ENCODE results near the gene SPAG6.
"Not testable (repeated sequence)": the region's sequence is repeated elsewhere in the genome, so short reads cannot be mapped to it uniquely, and the experiment has no call there.

Gene SPAG6
- total RNA-seq: 0 to 2.1 (median 0.05) reads per million in 17 experiments

DNA sequence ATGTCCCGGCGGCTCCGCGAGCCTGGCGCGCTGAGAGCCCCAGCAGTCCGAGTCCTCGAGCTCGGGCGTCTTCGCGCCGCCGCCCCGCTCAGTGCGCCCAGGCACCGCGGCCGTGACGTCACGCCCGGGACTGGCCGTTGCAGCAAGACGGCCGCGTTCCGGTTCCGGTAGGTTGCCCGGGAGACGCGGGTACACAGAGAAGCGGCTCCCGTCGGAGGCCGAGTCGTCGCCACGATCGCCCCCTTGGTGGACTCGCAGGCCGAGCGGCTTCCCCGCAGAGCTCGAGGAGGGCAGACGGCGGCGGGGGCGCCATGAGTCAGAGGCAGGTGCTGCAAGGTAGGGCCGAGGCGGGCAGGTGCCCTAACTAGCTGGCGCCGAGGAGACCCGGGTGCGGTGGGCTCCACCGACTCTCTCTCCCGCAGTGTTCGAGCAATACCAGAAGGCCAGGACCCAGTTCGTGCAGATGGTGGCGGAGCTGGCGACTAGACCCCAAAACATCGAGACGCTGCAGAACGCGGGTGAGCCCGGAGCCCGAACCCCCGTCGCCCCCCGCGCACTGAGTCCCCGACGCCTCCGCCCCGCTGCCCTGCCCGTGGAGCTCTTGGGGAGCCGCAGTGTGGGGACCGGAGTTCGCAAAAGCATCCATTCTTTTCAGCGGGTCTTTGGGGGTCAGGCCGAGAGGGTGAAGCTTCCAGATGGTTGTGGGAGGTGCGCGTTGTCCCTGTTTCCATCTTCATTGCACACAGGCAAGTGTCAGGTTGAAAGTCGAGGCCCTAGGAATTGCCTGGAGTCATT, at the start of gene SPAG6:
Gene SPAG6, plus strand, starts transcription at position 196 of the 795 bp plus-strand sequence. Its CDS starts 116 bp downstream, at position 312.
- DNase-seq: peak; percentile 65 to 86 (median 75)

DNA sequence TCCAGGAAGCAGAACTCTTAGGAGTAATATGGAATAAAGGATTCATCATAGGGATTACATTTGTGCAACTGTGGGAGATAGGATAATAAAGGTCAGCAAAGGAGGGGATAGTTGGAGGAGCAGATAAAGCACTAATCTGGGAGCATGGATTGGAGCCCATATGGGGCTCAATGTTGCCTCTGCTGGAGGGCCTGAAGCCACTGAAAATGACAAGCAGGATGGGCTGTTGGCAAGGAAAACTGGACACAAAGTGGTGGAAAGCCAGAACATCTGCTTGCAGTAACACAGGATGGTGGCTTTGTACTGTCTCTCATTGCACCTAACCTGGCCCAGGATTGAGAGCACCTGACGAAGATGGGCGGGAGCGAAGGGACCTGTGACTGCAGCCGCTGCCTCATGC, 44.1 kb upstream of the SPAG6 start:
- DNase-seq: no peak

DNA sequence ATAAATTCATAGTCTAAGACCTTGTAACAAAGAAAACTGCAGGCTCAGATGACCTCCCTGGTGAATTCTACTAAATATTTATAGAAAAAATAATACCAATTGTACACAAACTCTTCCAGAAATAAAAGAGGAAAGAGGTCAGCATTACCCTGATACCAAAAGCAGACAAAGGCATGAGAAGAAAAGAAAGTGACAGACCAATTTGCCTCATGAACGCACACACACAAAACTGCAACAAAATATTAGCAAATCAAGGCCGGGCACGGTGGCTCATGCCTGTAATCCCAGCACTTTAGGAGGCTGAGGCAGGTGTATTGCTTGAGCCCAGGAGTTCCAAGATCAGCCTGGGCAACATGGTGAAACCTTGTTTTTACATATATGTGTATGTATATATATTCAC, 41.8 kb upstream of the SPAG6 start:
- DNase-seq: no peak

DNA sequence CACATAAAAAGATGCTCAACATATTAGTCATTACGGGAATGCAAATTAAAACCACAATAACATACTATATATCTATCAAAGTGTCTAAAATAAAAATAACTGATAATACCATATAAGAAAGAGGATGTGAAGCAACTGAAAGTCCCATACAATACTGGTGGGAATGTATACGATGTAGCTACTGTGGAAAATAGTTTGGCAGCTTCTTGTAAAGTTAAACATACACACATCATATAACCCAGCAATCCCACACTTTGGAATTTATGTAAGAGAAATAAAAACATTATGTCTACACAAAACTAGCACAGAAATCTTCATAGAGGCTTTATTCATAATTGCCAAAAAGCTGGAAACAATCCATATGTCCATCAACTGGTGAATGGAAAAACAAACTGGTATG, 39.6 kb upstream of the SPAG6 start:
- DNase-seq: no peak

DNA sequence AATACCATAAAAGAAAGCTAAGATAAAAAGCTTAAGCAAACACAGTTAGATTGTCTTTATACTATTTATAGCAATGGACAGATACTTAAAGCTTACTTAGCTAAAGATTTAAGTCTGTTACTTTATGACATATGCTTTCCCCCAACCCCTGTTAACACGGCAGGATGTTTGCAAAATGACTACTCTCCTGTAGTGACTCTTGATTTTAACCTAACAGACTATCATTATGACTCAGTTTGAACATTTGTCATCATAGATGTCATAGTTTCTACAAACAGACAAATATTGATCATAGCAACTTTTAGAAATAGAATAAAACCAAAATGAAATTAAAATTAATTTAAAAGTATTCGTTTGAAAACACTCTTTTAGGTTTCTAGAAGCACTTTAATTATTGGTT, 36.9 kb upstream of the SPAG6 start:
- no peak for DNase-seq

DNA sequence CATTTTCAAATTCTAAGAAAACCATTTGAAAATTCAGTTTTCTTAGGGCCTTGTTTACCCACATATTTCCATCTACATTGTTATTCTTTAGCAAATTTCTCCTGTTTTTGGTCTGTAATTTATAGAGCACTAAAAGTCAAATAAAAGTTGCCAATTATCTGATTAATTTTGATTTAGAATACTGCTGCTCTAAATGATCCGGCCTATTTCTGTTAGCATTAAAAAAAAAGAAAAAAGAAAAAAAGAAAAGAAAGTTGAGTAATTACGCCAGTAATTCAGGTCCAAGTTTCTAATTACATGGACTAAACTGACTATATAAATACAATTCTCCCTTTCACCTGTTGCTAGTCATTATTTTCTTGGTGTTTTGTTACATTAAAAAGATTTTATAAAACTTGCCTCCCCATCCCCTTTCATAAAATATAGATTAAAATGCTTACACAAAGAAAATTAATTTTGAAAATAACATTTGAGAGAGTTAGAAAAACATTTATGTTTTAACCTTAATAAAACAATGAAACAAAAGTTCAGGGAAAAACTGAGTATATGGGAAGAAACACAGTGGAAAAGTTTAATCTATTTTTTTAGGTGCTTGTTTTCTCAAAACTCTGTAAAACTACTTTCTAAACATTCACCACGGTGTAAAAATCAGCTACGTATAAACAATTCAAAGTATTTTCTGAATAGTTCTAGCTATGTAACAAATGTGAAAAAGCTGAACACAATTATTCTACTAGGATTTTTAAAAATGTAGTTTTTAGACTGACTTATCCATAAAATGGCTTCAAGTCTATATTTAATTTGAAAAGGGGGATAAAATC, 35.9 kb upstream of the SPAG6 start:
- DNase-seq: no peak

DNA sequence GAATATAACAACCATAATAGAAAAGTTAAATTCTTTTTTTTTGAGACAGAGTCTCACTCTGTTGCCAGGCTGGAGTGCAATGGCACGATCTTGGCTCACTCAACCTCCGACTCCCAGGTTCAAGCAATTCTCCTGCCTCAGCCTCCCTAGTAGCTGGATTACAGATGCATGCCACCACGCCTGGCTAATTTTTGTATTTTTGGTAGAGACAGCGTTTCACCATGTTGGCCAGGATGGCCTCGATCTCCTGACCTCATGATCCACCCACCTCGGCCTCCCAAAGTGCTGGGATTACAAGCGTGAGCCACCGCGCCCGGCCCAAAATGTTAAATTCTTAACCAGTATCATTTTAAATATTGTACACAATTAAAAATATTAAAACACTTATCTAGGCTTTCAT, 35.3 kb upstream of the SPAG6 start:
- DNase-seq: not testable (repeated sequence)

DNA sequence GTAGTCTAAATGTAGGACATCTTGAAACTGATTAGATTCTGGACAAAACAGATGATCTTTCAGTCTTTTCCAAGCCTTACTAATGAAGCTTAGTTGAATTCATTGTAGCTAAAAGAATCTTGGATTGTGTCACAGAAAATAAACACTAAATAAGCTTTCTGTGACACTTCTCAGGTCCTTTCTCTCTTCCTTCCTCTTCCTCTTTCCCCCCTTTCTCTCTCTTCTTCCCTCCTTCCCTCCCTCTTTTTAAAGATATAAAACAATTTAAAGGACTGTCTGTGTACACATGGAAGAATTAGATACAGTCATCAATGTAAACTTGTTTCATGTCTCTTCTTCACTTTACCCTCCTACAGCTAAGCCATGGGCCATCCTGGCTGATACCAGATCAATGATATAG, 34.4 kb upstream of the SPAG6 start:
- DNase-seq: no peak

DNA sequence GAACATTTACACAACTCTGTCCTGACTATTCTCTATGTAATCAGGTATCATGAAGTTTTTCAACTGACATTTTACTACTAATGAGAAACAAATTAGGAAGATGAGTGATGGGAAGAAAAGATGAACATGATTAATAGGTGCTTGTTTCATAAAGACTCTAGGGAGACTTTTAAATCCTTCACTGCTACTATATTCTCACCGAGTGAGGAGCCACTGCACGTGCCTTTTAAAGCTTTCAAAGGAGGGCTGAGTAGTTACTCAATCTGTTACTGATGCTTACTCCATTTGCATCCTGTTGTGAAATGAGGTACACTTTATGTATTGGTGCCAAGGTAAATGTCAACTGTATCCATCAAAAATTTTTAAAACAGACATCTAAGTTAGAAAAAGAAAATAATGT, 30.4 kb upstream of the SPAG6 start:
- peak in 1 of 4 experiments; percentile 17 for DNase-seq

DNA sequence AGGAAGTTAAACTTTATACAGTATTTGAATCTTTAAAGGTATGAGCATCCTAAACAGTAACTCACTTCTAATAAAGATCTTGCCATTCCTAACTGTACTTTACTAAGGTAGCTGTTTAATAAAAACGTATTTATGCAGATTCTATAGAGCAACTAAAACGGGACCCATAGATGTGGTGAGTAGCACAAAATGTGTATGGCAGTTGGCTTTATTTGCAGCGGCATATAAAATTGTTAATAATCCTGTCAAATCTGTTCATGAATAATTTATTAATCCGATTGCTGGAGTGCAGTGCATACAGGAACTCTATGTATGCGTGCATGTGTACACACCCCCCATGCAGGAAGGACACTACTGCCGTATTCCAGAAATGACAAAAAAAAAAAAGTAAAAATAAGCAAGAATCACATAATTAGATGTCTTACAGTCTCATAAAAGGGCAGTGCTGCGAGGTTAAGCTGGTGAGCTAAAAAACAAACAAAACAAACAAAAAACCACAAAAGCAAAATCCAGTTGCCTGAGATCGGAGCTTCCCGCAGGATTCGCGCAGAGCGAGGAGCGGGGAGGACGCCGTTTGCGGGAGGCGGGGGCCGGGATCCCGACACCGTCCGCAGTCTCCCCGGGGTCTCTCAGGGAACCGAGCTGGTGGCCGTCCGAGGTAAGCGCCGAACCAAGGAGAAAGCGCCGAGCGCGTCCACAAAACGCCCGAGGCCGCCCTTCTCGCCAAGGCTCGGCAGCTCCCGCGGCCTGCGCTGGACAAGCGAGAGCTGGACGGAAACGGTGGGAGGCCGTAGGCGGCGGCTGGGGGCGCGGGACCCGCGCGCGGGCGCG, 29.6 kb upstream of the SPAG6 start:
- no peak for DNase-seq

DNA sequence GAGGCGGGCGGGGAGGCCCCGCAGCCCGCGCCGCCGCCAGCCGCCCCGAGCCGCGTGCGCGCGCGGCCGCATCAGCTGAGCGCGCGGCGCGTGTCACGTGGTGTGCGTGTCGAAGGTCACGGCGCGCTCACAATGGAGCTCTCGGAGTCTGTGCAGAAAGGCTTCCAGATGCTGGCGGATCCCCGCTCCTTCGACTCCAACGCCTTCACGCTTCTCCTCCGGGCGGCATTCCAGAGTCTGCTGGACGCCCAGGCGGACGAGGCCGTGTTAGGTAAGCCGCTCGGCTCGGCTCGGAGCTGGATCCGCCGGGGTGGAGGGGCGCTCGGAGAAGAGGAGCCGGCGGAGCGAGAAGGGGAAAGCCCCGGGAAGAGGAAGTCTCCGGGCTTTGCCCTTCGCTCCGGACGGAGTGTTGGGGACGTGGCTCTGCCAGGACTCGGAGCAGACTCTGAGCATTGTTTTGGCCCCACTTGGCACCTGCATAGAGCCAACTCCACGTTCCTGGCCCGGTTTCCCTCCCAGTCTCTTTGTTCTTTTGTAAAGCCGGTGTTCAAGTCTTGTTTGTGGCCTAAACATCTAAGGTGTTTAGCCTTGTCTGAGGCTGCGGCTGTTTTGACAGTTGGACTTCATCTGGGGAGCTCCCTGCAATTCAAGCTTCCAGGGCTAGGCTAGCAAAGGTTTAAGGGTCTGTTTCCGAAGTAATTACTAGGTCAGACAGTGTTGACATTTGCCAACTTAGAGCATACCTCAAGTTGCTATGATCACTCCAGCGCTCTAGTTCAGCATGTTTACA, 28.8 kb upstream of the SPAG6 start, which contains the start of gene COMMD3:
Gene COMMD3, plus strand, starts transcription at position 103 of the 790 bp plus-strand sequence. Its CDS starts 30 bp downstream, at position 133.
- DNase-seq: peak; percentile 88 to 97 (median 92)

DNA sequence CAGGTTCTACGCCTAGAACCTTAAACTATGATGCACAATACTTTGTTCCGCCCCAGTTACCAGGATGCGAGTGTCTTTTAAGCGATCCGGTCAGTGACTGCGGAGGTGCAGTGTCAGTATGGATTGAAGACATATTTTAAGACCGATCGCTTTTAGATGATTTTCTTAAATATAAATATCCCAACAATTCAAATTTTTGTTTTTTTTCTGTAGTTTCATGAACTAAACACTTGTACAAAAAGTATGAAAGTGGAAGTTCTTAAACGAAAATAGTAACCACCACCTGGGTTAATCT, 28.3 kb upstream of the SPAG6 start:
- peak in 3 of 4 experiments; percentile 40 to 47 (median 44) for DNase-seq

DNA sequence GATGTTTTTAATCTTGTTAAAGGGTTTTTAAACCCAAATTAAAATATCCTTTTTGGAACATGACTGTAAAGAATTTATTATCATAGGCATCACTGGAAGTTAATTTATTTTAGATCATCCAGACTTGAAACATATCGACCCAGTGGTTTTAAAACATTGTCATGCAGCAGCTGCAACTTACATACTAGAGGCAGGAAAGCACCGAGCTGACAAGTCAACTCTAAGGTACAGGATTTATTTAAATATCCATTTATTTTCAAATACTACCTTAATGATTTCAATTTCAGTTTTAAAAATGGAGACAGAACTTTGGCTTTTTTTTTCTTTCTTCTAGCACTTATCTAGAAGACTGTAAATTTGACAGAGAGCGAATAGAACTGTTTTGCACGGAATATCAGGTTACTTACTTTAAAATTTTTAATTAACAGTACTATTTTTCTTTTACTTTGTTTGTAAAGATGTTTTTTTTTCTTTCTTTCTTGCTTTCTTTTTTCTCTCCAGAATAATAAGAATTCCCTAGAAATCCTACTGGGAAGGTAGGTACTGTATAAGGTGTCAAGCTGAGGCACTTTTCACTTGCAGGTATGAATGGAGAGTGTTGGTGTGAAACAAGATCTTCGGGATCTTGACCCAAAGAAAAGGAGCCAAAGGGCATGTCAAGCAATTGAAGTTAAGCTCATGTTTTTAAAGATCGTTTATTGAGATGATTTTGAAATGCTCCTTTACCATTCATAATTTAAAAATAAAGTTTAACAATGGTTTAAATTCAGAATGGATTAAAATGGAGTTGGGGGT, 27.3 kb upstream of the SPAG6 start:
- no peak for DNase-seq

DNA sequence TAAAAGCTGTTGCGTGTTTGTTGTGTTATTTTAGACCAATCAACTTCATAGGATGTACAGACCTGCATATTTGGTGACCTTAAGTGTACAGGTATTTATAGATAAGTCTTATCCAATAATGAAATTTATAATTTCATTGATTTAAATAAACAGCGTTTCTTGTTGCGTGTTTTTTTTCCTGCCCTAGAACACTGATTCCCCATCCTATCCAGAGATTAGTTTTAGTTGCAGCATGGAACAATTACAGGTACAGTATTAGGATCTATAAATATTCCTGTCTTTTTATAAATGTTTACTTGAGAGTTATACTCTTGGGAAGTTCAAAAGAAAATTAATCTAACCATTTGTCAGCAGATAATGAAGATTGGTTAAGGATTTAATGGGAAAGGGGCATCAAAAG, 26.5 kb upstream of the SPAG6 start:
- no peak for DNase-seq

DNA sequence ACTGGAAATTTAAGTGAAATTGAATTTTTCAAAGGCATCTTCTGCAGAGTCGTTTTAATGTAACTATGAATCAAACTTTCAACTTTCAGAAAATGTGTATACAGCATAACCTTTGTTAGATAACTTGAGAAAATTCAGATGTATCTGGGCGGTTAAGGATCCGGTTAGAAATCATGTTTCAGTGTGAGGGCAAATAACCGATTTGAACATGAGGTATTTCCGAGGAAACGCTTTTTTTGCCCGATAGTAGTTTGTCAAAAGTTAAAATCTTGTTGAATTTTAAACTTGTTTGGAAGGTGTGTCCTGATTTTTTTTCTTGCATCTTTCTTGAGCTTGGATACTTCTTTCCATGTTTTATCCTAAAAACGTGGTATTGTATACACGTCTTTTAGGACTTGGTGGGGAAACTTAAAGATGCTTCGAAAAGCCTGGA, 25.7 kb upstream of the SPAG6 start:
- DNase-seq: no peak

DNA sequence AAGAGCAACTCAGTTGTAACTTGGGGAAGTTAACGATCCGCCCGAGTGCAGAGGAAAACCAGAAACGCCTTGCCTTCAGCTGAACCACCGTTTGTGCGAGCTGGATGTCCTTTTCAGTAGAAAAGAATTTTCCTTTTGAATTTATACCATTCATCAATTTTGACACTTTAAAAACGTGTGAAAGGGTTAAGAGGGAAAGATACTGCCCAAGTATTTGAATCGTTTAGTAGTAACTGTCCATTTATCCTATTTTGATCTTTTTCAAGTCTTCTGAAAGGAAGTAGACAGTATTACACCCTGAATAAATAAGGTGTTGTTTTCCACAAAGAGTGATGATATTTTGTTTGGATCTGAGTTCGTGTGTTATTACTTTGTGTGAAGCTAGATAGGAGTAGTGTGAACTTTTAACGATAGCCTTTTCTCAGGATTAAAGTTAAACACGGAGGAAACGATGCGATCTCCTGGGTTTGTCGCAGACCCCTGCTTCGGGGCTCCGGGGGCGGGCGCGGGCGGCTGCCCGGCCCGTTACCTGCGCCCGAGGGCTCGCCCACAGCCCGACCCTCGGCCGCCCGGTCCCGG, 25.2 kb upstream of the SPAG6 start:
- DNase-seq: peak in 3 of 4 experiments; percentile 43 to 64 (median 54)

DNA sequence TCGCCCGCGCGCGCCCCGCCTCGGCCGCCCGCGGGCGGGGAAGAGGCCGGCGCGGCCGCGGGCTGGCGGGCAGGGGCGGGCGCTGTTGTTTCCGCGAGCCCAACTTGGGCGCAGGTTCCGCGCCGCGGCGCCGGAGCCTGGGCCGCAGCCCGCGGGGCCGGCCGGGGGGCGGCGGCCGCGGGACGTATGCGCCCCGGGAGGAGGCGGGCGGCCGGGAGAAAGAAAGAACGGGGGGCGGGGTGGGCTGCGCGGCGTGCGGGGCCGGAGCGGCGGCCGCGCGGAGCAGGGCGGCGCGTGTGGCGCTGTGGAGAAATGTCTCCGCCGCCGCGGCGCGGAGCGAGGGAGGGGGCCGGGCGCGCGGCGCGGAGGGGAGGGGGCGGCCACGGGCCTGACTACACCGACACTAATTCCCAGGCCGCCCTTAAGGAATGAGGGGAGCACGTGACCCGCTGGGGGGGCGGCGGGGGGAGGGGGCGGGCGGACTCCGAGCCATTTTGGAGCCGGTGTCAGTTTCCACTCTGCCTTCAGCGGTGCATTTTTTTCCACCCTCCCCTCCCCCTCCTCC, 24.6 kb upstream of the SPAG6 start, which contains the start of gene BMI1:
Gene BMI1, plus strand, starts transcription at position 509 of the 565 bp plus-strand sequence. CDS start 5,351 bp downstream, outside the sequence.
- DNase-seq: peak; percentile 47 to 85 (median 72)

DNA sequence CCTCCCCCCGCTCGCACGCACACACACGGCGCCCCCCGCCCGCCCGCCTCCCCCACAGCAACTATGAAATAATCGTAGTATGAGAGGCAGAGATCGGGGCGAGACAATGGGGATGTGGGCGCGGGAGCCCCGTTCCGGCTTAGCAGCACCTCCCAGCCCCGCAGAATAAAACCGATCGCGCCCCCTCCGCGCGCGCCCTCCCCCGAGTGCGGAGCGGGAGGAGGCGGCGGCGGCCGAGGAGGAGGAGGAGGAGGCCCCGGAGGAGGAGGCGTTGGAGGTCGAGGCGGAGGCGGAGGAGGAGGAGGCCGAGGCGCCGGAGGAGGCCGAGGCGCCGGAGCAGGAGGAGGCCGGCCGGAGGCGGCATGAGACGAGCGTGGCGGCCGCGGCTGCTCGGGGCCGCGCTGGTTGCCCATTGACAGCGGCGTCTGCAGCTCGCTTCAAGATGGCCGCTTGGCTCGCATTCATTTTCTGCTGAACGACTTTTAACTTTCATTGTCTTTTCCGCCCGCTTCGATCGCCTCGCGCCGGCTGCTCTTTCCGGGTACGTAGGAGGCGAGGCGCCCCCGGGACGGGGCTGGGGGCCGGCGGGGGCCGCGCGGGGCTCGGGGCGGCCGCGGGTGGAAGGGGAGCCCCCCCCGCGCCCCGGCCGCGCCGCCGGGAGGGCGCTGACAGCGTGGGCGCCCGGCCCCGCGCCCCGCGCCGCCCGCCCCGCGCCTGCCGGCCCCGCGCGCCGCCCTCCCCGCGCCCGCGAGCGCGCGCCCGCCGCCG, 24.0 kb upstream of the SPAG6 start:
- DNase-seq: peak; percentile 65 to 83 (median 74)

DNA sequence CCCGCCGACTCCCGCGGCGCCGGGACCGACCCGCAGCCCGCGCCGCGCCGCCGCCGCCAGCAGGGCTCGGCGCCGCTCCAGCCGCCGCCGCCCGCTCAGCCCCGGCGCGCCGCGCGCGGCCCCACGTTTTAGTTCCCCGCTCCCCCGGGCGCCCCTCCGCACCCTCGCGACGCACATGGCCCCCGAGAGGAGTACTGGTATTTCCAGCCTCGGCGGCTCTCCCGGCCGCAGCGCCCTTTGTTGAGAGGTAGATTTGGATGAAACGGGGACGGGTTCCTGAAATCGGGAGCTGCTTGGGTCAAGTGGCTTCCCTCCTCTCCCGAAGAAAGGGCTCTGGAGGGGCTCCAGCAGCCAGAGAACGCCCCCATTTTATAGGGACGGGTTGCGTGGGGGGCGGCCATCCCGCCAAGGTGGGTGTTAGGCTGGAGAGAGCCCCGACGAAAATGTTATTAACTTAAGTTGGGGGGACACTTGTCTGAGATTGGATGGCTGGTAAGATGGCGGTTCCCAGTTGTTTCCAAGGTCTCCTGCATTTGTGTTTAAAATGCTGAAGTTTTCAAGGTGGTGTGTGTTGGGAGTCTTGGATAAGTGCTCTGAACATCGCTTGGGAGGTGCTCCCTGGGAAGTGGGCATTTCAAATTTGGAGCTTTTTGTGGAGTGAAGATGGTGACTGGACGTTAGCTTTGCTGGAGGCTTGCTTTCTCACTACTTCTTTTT, 23.2 kb upstream of the SPAG6 start:
- DNase-seq: peak in 3 of 4 experiments; percentile 32 to 73 (median 61)
